ENCODE data around the gene NAALADL2. TPM values are rescaled to one million over a fixed set of nuclear protein-coding genes. Genes with fewer than 3 reads are reported as not detected.

The NAALADL2 gene
- total RNA-seq, 4 donors from 2014 or later, result 0.36 to 9.2 (median 0.63) TPM

DNA sequence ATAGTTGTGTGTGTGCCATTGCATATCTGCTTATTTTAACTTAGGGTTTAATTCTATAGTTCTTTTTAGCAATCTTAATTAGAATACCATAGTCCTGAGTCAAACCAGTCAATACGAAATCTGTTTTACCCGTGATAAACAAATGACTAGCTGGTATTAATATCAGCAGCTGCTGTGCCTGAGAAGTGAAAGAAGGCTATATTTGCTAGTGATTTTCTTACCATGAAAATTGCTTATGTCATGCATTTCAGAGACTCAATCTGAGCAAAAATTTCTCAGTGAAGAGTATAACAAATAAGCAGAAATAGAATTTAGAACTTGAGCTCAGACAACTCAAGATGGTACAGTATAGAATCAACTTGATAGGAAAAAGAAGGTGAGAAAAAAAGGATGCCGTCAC, 820.4 kb downstream of the NAALADL2 start:
- H3K36me3 ChIP-seq, result no peaks in the 10 kb centered on the region
- no peak for ATAC-seq
- in situ Hi-C loops (cut with MboI; ENCODE audit: low sequenced_read_pairs in 4 of 4), result no loop called here
- H3K27ac ChIP-seq, result no peak overlapping the region
- no peaks in the 10 kb centered on the region for H3K9me3 ChIP-seq
- no peaks in the 10 kb centered on the region for H3K4me1 ChIP-seq
- intact Hi-C loops (cut with DNase I; ENCODE audit: low total_unique reads), result no loop called here
- no peak overlapping the region for H3K4me3 ChIP-seq
- no peak for DNase-seq
- no peak for TF ChIP-seq POLR2A (IDR thresholded peaks at IDR 0.05)
- TF ChIP-seq, protein P1, sequence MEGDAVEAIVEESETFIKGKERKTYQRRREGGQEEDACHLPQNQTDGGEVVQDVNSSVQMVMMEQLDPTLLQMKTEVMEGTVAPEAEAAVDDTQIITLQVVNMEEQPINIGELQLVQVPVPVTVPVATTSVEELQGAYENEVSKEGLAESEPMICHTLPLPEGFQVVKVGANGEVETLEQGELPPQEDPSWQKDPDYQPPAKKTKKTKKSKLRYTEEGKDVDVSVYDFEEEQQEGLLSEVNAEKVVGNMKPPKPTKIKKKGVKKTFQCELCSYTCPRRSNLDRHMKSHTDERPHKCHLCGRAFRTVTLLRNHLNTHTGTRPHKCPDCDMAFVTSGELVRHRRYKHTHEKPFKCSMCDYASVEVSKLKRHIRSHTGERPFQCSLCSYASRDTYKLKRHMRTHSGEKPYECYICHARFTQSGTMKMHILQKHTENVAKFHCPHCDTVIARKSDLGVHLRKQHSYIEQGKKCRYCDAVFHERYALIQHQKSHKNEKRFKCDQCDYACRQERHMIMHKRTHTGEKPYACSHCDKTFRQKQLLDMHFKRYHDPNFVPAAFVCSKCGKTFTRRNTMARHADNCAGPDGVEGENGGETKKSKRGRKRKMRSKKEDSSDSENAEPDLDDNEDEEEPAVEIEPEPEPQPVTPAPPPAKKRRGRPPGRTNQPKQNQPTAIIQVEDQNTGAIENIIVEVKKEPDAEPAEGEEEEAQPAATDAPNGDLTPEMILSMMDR (IDR thresholded peaks at IDR 0.05 in 4 of 5, conservative IDR thresholded peaks at IDR 0.05 in 1 of 5), result no peak
- H3K27me3 ChIP-seq, result no peaks in the 10 kb centered on the region

DNA sequence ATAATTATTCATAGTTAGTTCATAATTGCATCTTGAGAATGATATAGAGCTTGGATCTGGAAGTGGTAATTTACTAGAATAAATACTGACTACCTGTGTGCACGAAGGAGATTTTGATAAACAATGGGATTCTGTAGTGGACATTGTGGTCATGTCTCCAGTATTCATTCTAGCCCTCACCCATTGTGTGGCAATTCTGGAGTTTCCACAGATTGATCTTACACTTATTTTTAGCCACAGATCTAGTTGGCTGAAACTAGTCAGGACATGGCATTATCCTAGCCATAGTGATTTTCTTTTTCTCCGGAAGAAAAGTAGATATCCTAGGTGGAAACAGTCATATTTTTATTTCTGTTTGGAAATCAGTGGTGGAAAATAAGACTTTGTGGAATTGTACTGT, 833.1 kb downstream of the NAALADL2 start:
- TF ChIP-seq, protein P1 (IDR thresholded peaks at IDR 0.05 in 4 of 5, conservative IDR thresholded peaks at IDR 0.05 in 1 of 5), result no peak
- Histone ChIP-seq H3K4me3 (no peak overlapping the region), H3K27me3 (no peaks in the 10 kb centered on the region), H3K4me1 (no peaks in the 10 kb centered on the region), H3K27ac (no peak overlapping the region), H3K36me3 (no peaks in the 10 kb centered on the region), H3K9me3 (no peaks in the 10 kb centered on the region)
- in situ Hi-C loops (cut with MboI; ENCODE audit: low sequenced_read_pairs in 4 of 4), result no loop called here
- intact Hi-C loops (cut with DNase I; ENCODE audit: low total_unique reads), result no loop called here
- DNase-seq, result no peak
- no peak for ATAC-seq

DNA sequence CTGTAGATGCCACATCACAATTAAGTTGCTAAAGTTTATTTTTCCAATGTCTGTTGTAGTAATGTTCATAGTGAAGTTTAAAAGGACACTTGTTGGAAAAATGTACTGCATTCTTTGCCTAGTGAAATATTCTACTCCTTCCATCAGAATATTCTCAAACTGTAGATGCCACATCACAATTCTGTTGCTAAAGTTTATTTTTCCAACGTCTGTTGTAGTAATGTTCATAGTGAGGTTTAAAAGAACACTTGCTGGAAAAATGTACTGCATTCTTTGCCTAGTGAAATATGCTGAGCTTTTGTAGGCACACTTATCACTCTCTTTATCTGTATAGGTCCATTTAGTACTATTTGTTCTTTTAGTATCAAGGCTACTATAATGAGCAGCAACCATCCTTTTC, 836.1 kb downstream of the NAALADL2 start:
- Histone ChIP-seq H3K4me3 (no peak overlapping the region), H3K4me1 (no peaks in the 10 kb centered on the region), H3K27ac (no peak overlapping the region), H3K36me3 (no peaks in the 10 kb centered on the region), H3K9me3 (no peaks in the 10 kb centered on the region), H3K27me3 (no peaks in the 10 kb centered on the region)
- in situ Hi-C loops (cut with MboI; ENCODE audit: low sequenced_read_pairs in 4 of 4), result no loop called here
- TF ChIP-seq POLR2A (IDR thresholded peaks at IDR 0.05), result no peak
- no peak for DNase-seq
- intact Hi-C loops (cut with DNase I; ENCODE audit: low total_unique reads), result no loop called here
- no peak for ATAC-seq

DNA sequence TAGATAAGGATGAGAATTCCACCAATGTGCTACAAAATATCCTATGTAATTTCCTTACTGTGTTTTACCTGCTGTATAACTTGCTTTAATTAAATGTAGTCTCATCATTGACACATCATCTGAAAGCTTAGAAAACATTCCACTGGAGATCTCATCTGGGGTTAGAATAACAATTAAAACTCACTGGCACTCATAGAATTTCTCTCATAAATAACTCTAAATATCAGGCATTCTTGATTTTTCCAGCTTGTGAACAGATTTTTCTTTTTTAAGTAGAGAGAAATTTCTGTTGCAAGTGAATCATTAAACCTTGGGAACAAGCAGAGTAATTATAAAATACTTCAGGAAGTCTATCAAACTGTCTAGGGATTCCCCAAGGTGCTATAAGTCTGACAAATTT, 843.8 kb downstream of the NAALADL2 start:
- DNase-seq (no peak), ATAC-seq (no peak)
- no peak overlapping the region for H3K4me3 ChIP-seq
- intact Hi-C loops (cut with DNase I; ENCODE audit: low total_unique reads) (no loop called here), in situ Hi-C loops (cut with MboI; ENCODE audit: low sequenced_read_pairs in 4 of 4) (no loop called here)
- H3K27ac ChIP-seq, result no peak overlapping the region
- no peaks in the 10 kb centered on the region for H3K36me3 ChIP-seq
- H3K4me1 ChIP-seq, result no peaks in the 10 kb centered on the region
- no peaks in the 10 kb centered on the region for H3K9me3 ChIP-seq
- no peak for TF ChIP-seq POLR2A (IDR thresholded peaks at IDR 0.05)
- TF ChIP-seq, protein P1 (IDR thresholded peaks at IDR 0.05 in 4 of 5, conservative IDR thresholded peaks at IDR 0.05 in 1 of 5), result no peak
- no peaks in the 10 kb centered on the region for H3K27me3 ChIP-seq

DNA sequence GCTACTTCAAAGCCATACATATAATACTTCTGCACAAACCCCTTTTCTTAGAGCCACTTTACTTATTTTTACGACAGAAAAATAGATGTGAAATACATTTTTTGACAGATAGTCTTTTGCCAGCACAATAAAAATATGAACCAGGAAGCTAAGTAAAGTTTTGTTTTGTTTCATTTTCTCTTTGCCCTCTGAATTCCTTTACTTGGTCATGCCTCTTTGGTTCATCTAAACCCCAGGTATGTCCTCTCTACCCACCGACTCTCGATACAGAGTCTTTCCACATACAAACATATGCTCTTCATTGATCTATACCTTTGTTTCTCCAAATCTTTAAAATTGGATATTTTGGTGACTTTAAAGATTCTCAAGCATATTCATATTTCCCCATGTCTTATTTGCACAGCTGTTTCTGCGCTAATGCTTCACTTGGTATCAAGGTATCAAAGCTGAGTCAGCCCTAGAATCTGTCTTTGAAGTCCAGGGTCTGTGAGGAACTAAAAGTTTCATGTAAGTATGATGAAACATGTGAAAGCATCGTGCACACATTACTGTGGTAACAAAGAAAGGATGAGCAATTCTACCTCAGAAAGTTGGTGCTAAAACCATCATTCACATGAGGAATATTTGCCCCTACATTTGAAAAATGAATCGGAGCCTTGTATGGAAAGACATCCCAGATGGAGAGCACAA, 845.4 kb downstream of the NAALADL2 start:
- no peak for TF ChIP-seq POLR2A (IDR thresholded peaks at IDR 0.05)
- TF ChIP-seq, protein P1 (IDR thresholded peaks at IDR 0.05 in 4 of 5, conservative IDR thresholded peaks at IDR 0.05 in 1 of 5), result no peak
- no peaks in the 10 kb centered on the region for H3K4me1 ChIP-seq
- H3K27me3 ChIP-seq, result no peaks in the 10 kb centered on the region
- no peak for ATAC-seq
- no peak overlapping the region for H3K4me3 ChIP-seq
- in situ Hi-C loops (cut with MboI; ENCODE audit: low sequenced_read_pairs in 4 of 4) (no loop called here), intact Hi-C loops (cut with DNase I; ENCODE audit: low total_unique reads) (no loop called here)
- H3K9me3 ChIP-seq, result no peaks in the 10 kb centered on the region
- H3K27ac ChIP-seq, result no peak overlapping the region
- DNase-seq, result no peak
- no peaks in the 10 kb centered on the region for H3K36me3 ChIP-seq

Data from gastrocnemius medialis (tissue), 4 donors.